ENCODE data around the gene UGT1A4.
"Not testable (repeated sequence)": the region's sequence is repeated elsewhere in the genome, so short reads cannot be mapped to it uniquely, and the experiment has no call there.

Gene UGT1A4

GRCh38 chr2:233751212-233752009 lies 32.9 kb downstream of the UGT1A4 start:
- DNase-seq = not testable (repeated sequence)

GRCh38 chr2:233754872-233755611 lies 36.5 kb downstream of the UGT1A4 start:
- no peak for DNase-seq

- no peak for DNase-seq
Observed at GRCh38 chr2:233756429-233757081, 38.0 kb downstream of the UGT1A4 start.

GRCh38 chr2:233758141-233758540 lies 39.6 kb downstream of the UGT1A4 start:
- DNase-seq = no peak

GRCh38 chr2:233758849-233759248 lies 40.3 kb downstream of the UGT1A4 start:
- DNase-seq = no peak

- no peak for DNase-seq
Observed at GRCh38 chr2:233760043-233760442, 41.5 kb downstream of the UGT1A4 start, which contains the start of gene UGT1A1. Gene UGT1A1, plus strand, starts transcription at chr2:233760270. Its CDS starts 18 bp downstream, at chr2:233760288.

- DNase-seq = no peak
Observed at GRCh38 chr2:233761040-233761769, 42.7 kb downstream of the UGT1A4 start.

- no peak for DNase-seq
Observed at GRCh38 chr2:233764264-233764663, 45.7 kb downstream of the UGT1A4 start.

GRCh38 chr2:233764761-233765160 lies 46.2 kb downstream of the UGT1A4 start:
- no peak for DNase-seq

- DNase-seq = no peak
Observed at GRCh38 chr2:233766416-233766815, 47.9 kb downstream of the UGT1A4 start.

GRCh38 chr2:233768076-233768475 lies 49.5 kb downstream of the UGT1A4 start:
- no peak for DNase-seq

GRCh38 chr2:233769260-233769659 lies 50.7 kb downstream of the UGT1A4 start:
- no peak for DNase-seq

- no peak for DNase-seq
Observed at GRCh38 chr2:233772153-233772552, 53.6 kb downstream of the UGT1A4 start.

GRCh38 chr2:233772583-233772982 lies 54.0 kb downstream of the UGT1A4 start:
- no peak for DNase-seq

GRCh38 chr2:233773854-233774253 lies 55.3 kb downstream of the UGT1A4 start:
- no peak for DNase-seq

- DNase-seq = no peak
Observed at GRCh38 chr2:233775414-233775813, 56.9 kb downstream of the UGT1A4 start.

- no peak for DNase-seq
Observed at GRCh38 chr2:233778030-233778429, 59.5 kb downstream of the UGT1A4 start, which contains the start of gene MROH2A. Gene MROH2A, plus strand, starts transcription at chr2:233778330. Its CDS starts 1,029 bp downstream, at chr2:233779359.

GRCh38 chr2:233779722-233780121 lies 61.2 kb downstream of the UGT1A4 start:
- DNase-seq = no peak

- DNase-seq = no peak
Observed at GRCh38 chr2:233780771-233781170, 62.2 kb downstream of the UGT1A4 start.

- DNase-seq = no peak
Observed at GRCh38 chr2:233789554-233789953, 71.0 kb downstream of the UGT1A4 start.

- no peak for DNase-seq
Observed at GRCh38 chr2:233791151-233791882, 72.8 kb downstream of the UGT1A4 start.

- DNase-seq = no peak
Observed at GRCh38 chr2:233791883-233792329, 73.4 kb downstream of the UGT1A4 start.

Data from NCI-H146 (cell line).